ENCODE results near the gene IL17C.

Gene IL17C

GRCh38 chr16:88610909-88611812 lies 27.2 kb upstream of the IL17C start:
- no peak for FAIRE-seq

- FAIRE-seq = no peak
These were observed 25.1 kb upstream of the IL17C start for GRCh38 chr16:88613293-88613692.

- no peak for FAIRE-seq
These were observed 24.2 kb upstream of the IL17C start for GRCh38 chr16:88613911-88614817.

- FAIRE-seq = no peak
These were observed 23.4 kb upstream of the IL17C start for GRCh38 chr16:88614818-88615580.

- no peak for FAIRE-seq
These were observed 22.1 kb upstream of the IL17C start for GRCh38 chr16:88616320-88616719.

- no peak for FAIRE-seq
These were observed 21.6 kb upstream of the IL17C start for GRCh38 chr16:88616736-88617135.

GRCh38 chr16:88617268-88618031 lies 20.9 kb upstream of the IL17C start:
- FAIRE-seq = no peak

- FAIRE-seq = no peak
These were observed 20.0 kb upstream of the IL17C start for GRCh38 chr16:88618182-88618955.

- FAIRE-seq = no peak
These were observed 19.3 kb upstream of the IL17C start for GRCh38 chr16:88618956-88619667.

- no peak for FAIRE-seq
These were observed 18.2 kb upstream of the IL17C start for GRCh38 chr16:88619859-88620815.

- FAIRE-seq = no peak
These were observed 16.2 kb upstream of the IL17C start for GRCh38 chr16:88622125-88622524.

GRCh38 chr16:88622866-88623265 lies 15.5 kb upstream of the IL17C start:
- no peak for FAIRE-seq

GRCh38 chr16:88623858-88624257 lies 14.5 kb upstream of the IL17C start:
- no peak for FAIRE-seq

GRCh38 chr16:88624481-88624880 lies 13.9 kb upstream of the IL17C start:
- no peak for FAIRE-seq

GRCh38 chr16:88624977-88625576 lies 13.3 kb upstream of the IL17C start:
- no peak for FAIRE-seq

- no peak for FAIRE-seq
These were observed 11.7 kb upstream of the IL17C start for GRCh38 chr16:88626646-88627045.

GRCh38 chr16:88627531-88628411 lies 10.6 kb upstream of the IL17C start:
- FAIRE-seq = no peak

GRCh38 chr16:88628512-88628974 lies 9.8 kb upstream of the IL17C start:
- FAIRE-seq = no peak
